Progenitor cell of endocrine pancreas (in vitro differentiated cells): Measurements from ENCODE around the gene SUGP2. TPM values are rescaled to one million over a fixed set of nuclear protein-coding genes. Genes with fewer than 3 reads are reported as not detected.

Experiments used
- DNase-seq: peaks from one replicate; pipeline ENCODE4 v3.0.0; 2021; ENCODE audit warnings: low spot score; ENCODE audit not compliant: unreplicated experiment
- H3K27ac Mint-ChIP-seq: 2 replicates; pipeline ENCODE4 v1.8.0; 2021; ENCODE audit warnings: mild to moderate bottlenecking, moderate library complexity, mixed read lengths
- H3K27me3 Mint-ChIP-seq: 2 replicates; pipeline ENCODE4 v1.8.0; 2021; ENCODE audit warnings: mixed read lengths
- H3K36me3 Mint-ChIP-seq: 2 replicates; pipeline ENCODE4 v1.8.0; 2022; ENCODE audit warnings: mixed read lengths; ENCODE audit not compliant: insufficient read depth
- H3K4me1 Mint-ChIP-seq: 2 replicates; pipeline ENCODE4 v1.8.0; 2021; ENCODE audit warnings: low read depth, mixed read lengths
- H3K4me3 Mint-ChIP-seq: 2 replicates; pipeline ENCODE4 v1.8.0; 2021; ENCODE audit warnings: low read depth, mild to moderate bottlenecking, moderate library complexity, mixed read lengths
- H3K9me3 Mint-ChIP-seq: 2 replicates; pipeline ENCODE4 v1.8.0; 2021; ENCODE audit warnings: low read depth, mixed read lengths
- CTCF ChIP-seq: fragments of 200-600 bp; sonication (generic); IDR thresholded peaks from one replicate; pipeline ENCODE4 v1.5.0; 2021; ENCODE audit warnings: antibody characterized with exemption, mild to moderate bottlenecking; ENCODE audit not compliant: unreplicated experiment
- total RNA-seq: library from RNA; stranded (reverse); gene quantifications from 2 replicates; pipeline ENCODE4 v1.2.1, GENCODE V29; 2021

Gene SUGP2
- total RNA-seq, 1 donor from 2014 or later = 153 TPM

- no peak for DNase-seq
- Mint-ChIP-seq H3K4me1 (peaks cover 12% of the 10 kb centered on the region), H3K4me3 (no peak overlapping the region), H3K9me3 (no peaks in the 10 kb centered on the region), H3K27ac (no peak overlapping the region), H3K36me3 (no peaks in the 10 kb centered on the region), H3K27me3 (peaks cover 10% of the 10 kb centered on the region)
- TF ChIP-seq CTCF = no peak
Observed at GRCh38 chr19:19068659-19069654, 35.6 kb upstream of the SUGP2 start.

- Mint-ChIP-seq H3K27me3 (peaks cover 10% of the 10 kb centered on the region), H3K36me3 (no peaks in the 10 kb centered on the region), H3K27ac (no peak overlapping the region), H3K4me3 (no peak overlapping the region), H3K4me1 (peaks cover 10% of the 10 kb centered on the region), H3K9me3 (no peaks in the 10 kb centered on the region)
- no peak for TF ChIP-seq CTCF
- no peak for DNase-seq
Observed at GRCh38 chr19:19067276-19068072, 34.2 kb upstream of the SUGP2 start.

- Mint-ChIP-seq H3K27me3 (peaks cover 10% of the 10 kb centered on the region), H3K4me3 (peak overlapping the region; percentile 74), H3K27ac (no peak overlapping the region), H3K9me3 (no peaks in the 10 kb centered on the region), H3K36me3 (no peaks in the 10 kb centered on the region), H3K4me1 (peaks cover 11% of the 10 kb centered on the region)
- TF ChIP-seq CTCF = no peak
- no peak for DNase-seq
Observed at GRCh38 chr19:19064811-19065745, 31.8 kb upstream of the SUGP2 start.

GRCh38 chr19:19064098-19064722 is 30.9 kb upstream of the SUGP2 start:
- peaks cover 10% of the 10 kb centered on the region for H3K27me3 Mint-ChIP-seq
- H3K9me3 Mint-ChIP-seq = no peaks in the 10 kb centered on the region
- H3K4me3 Mint-ChIP-seq = peak overlapping the region; percentile 74
- H3K4me1 Mint-ChIP-seq = peaks cover 11% of the 10 kb centered on the region
- DNase-seq = no peak
- peak overlapping the region; percentile 81 for H3K27ac Mint-ChIP-seq
- TF ChIP-seq CTCF = peak; percentile 50
- peaks cover 2% of the 10 kb centered on the region for H3K36me3 Mint-ChIP-seq
